ENCODE data around the gene TBX6. TPM values are rescaled to one million over a fixed set of nuclear protein-coding genes. Genes with fewer than 3 reads are reported as not detected.

TBX6 gene
- total and polyA plus RNA-seq, 10 of the 15 experiments (the other 5 are each of a cell fraction or from before 2014, with no cell fraction given), result 0.08 to 0.90 (median 0.31) TPM; not detected in 2

DNA sequence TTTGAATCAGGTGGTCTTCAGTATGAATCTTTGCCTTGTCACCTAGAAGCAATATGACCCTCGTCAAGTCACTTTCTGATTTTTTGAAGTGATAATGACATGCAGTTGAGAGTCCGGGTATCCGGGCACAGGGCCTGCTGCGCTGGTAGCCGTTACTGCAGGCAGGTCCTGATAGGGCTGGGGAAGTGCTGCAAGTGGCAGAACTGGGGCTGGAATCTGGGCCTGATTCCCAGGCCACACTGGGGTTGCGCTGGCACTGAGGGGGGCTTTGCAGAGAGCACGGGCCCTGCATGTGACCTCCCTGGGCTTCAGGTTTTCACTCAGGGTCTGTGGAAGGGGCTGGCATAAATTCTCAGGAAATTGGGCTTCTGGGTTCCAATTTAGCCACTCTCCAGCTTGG lies 13.0 kb downstream of the TBX6 start:
- CTCF ChIA-PET, result no interaction called here
- SMC1A ChIA-PET (ENCODE audit: uncharacterized antibody, unreplicated experiment), result interaction anchor here (0.6 to 1.2 kb wide), 2 partner anchors 12 to 288 kb away, joined by 3 read pairs; partner anchors contain the start of gene KIF22
- ATAC-seq (no peak), DNase-seq (ENCODE audit: low read depth, low spot score) (no peak), FAIRE-seq (no peak)
- Histone ChIP-seq H4K20me1 (ENCODE audit: control insufficient read depth, insufficient read depth) (0 out of 2 replicates have a peak, but pooled peaks cover 2% of the 10 kb centered on the region), H3K79me2 (ENCODE audit: control insufficient read depth, insufficient read depth, low read length) (peaks cover 40% of the 10 kb centered on the region), H3K27me3 (replicated peaks in 1 of 2; ENCODE audit: control insufficient read depth in 2 of 2, insufficient read depth in 2 of 2, low read length in 1 of 2) (no peaks in the 10 kb centered on the region), H3K4me2 (ENCODE audit: control insufficient read depth, insufficient read depth) (peak overlapping the region; percentile 25; the same call in 1 of the 2 replicates), H3K9me3 (replicated peaks; ENCODE audit: control insufficient read depth, insufficient read depth, low read length) (no peaks in the 10 kb centered on the region), H3K36me3 (ENCODE audit: control insufficient read depth in 2 of 2, insufficient read depth in 2 of 2, low read length in 1 of 2) (peaks cover 15 to 24% of the 10 kb centered on the region in 2 experiments), H3K27ac (ENCODE audit: control insufficient read depth, insufficient read depth) (no peak overlapping the region), H2AFZ (ENCODE audit: control insufficient read depth, low read depth, low read length) (no peak overlapping the region), H3K4me1 (ENCODE audit: control insufficient read depth, insufficient read depth, low read length) (peaks cover 10% of the 10 kb centered on the region), H3K9ac (ENCODE audit: control insufficient read depth, insufficient read depth, low read length) (no peak overlapping the region), H3K4me3 (no peak overlapping the region)
- POLR2A ChIA-PET, result interaction anchor here (0.5 kb wide), 1 partner anchor 101 kb away, joined by 3 read pairs; no protein-coding TSS in a partner anchor
- no peak for TF ChIP-seq FOXM1 (IDR thresholded peaks at IDR 0.05; ENCODE audit: low read depth, low read length)
- no peak for TF ChIP-seq MEF2B (IDR thresholded peaks at IDR 0.05; ENCODE audit: partially characterized antibody, poor library complexity, severe bottlenecking)
- no peak for TF ChIP-seq POLR2A (IDR thresholded peaks at IDR 0.05; ENCODE audit: low read depth, low read length)
- no peak for TF ChIP-seq BCLAF1 (IDR thresholded peaks at IDR 0.05)
- no peak for TF ChIP-seq MYC (IDR thresholded peaks at IDR 0.05; ENCODE audit: insufficient read depth, insufficient read length, insufficient replicate concordance, low read length, severe bottlenecking)
- TF ChIP-seq, protein P1, sequence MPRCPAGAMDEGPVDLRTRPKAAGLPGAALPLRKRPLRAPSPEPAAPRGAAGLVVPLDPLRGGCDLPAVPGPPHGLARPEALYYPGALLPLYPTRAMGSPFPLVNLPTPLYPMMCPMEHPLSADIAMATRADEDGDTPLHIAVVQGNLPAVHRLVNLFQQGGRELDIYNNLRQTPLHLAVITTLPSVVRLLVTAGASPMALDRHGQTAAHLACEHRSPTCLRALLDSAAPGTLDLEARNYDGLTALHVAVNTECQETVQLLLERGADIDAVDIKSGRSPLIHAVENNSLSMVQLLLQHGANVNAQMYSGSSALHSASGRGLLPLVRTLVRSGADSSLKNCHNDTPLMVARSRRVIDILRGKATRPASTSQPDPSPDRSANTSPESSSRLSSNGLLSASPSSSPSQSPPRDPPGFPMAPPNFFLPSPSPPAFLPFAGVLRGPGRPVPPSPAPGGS (IDR thresholded peaks at IDR 0.05; ENCODE audit: borderline replicate concordance, insufficient read depth, low read depth, low read length, poor library complexity, severe bottlenecking), result no peak
- TF ChIP-seq CHD2 (IDR thresholded peaks at IDR 0.05; ENCODE audit: borderline replicate concordance, low read depth, low read length), result no peak
- no peak for TF ChIP-seq STAT1 (conservative IDR thresholded peaks at IDR 0.05)
- no peak for TF ChIP-seq EP300 (IDR thresholded peaks at IDR 0.05; ENCODE audit: borderline replicate concordance in 1 of 2, control insufficient read depth in 1 of 2, low read depth in 2 of 2, low read length in 2 of 2)
- TF ChIP-seq, protein P2, sequence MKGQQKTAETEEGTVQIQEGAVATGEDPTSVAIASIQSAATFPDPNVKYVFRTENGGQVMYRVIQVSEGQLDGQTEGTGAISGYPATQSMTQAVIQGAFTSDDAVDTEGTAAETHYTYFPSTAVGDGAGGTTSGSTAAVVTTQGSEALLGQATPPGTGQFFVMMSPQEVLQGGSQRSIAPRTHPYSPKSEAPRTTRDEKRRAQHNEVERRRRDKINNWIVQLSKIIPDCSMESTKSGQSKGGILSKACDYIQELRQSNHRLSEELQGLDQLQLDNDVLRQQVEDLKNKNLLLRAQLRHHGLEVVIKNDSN (IDR thresholded peaks at IDR 0.05; ENCODE audit: borderline replicate concordance, extremely low read length, insufficient read depth, low read depth, low read length), result no peak
- in situ Hi-C loops (cut with MboI) (loop anchor here (25.0 kb wide), 1 partner anchor 1809 kb away; no protein-coding TSS in a partner anchor), intact Hi-C loops (cut with micrococcal nuclease; ENCODE audit: unreplicated experiment) (no loop called here)
- RAD21 ChIA-PET (ENCODE audit: unreplicated experiment), result no interaction called here
- no TSS peak for BruUV-seq (replicated peaks)
- 100% methylated on average over 7 of the region's 7 CpGs for WGBS (ENCODE audit: insufficient coverage, insufficient replicate concordance, low lambda C conversion rate, missing lambda C conversion rate)

Measured in GM12878 (cell line).